Measurements from ENCODE around the gene GPR162.

DNA sequence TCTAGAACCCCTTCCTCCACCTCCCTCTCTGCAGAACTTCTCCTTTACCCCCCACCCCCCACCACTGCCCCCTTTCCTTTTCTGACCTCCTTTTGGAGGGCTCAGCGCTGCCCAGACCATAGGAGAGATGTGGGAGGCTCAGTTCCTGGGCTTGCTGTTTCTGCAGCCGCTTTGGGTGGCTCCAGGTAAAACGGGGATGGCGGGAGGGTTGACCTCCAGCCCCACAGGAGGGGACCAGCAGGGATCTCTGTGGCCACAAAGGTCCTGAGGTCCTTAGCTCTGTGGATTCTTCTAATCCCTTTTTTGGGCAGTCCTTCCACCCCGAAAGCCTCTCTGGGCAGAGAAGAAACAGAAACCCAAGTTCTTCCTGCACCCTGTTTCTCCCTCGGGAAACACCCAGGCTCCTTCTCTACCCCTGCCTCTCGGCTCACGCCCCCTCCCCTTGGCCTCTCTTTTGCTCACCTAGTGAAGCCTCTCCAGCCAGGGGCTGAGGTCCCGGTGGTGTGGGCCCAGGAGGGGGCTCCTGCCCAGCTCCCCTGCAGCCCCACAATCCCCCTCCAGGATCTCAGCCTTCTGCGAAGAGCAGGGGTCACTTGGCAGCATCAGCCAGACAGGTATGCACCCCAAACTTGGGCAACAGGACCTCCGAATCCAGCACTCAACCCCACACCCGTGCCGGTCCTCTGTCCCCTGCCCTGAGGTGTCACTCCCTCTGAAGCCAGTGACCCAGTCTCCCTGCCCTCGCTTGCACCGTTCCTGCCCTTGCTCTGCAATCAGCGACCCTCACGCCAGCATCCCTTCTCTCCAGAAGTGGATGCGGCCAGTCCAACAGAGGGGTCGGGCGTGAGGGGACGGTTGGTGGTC, 48.7 kb upstream of the GPR162 start:
- TF ChIP-seq, protein P1, sequence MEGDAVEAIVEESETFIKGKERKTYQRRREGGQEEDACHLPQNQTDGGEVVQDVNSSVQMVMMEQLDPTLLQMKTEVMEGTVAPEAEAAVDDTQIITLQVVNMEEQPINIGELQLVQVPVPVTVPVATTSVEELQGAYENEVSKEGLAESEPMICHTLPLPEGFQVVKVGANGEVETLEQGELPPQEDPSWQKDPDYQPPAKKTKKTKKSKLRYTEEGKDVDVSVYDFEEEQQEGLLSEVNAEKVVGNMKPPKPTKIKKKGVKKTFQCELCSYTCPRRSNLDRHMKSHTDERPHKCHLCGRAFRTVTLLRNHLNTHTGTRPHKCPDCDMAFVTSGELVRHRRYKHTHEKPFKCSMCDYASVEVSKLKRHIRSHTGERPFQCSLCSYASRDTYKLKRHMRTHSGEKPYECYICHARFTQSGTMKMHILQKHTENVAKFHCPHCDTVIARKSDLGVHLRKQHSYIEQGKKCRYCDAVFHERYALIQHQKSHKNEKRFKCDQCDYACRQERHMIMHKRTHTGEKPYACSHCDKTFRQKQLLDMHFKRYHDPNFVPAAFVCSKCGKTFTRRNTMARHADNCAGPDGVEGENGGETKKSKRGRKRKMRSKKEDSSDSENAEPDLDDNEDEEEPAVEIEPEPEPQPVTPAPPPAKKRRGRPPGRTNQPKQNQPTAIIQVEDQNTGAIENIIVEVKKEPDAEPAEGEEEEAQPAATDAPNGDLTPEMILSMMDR (IDR thresholded peaks at IDR 0.05; ENCODE audit: low read depth, low read length, poor library complexity, severe bottlenecking), result no peak
- no peak for TF ChIP-seq EZH2phosphoT487 (IDR thresholded peaks at IDR 0.05; ENCODE audit: borderline replicate concordance, low read length)
